IMR-90 (cell line): ENCODE measurements around the gene COTL1.
"Not testable (repeated sequence)": the region's sequence is repeated elsewhere in the genome, so short reads cannot be mapped to it uniquely, and the experiment has no call there.

Experiments
- CTCF ChIP-seq: conservative IDR thresholded peaks from 2 replicates; pipeline ENCODE4 v1.5.1; 2012; ENCODE audit warnings: mild to moderate bottlenecking, low read depth, low read length, improper control_type of control experiment
- FOS ChIP-seq: fragments of 150-350 bp; IDR thresholded peaks from 2 replicates; pipeline ENCODE4 v1.6.1; 2016; ENCODE audit warnings: low read depth, low read length
- RCOR1 ChIP-seq: IDR thresholded peaks from 2 replicates; pipeline ENCODE4 v1.6.1; 2012; ENCODE audit warnings: mild to moderate bottlenecking, low read length, improper control_type of control experiment; ENCODE audit not compliant: insufficient replicate concordance
- TF ChIP-seq, protein P1 (sequence below): fragments of 150-350 bp; IDR thresholded peaks from 2 replicates; pipeline ENCODE4 v1.6.1; 2017; ENCODE audit warnings: mild to moderate bottlenecking, antibody characterized with exemption, low read length, low read depth

- not testable (repeated sequence) for TF ChIP-seq CTCF, FOS, RCOR1
- TF ChIP-seq, protein P1, sequence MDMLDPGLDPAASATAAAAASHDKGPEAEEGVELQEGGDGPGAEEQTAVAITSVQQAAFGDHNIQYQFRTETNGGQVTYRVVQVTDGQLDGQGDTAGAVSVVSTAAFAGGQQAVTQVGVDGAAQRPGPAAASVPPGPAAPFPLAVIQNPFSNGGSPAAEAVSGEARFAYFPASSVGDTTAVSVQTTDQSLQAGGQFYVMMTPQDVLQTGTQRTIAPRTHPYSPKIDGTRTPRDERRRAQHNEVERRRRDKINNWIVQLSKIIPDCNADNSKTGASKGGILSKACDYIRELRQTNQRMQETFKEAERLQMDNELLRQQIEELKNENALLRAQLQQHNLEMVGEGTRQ, result not testable (repeated sequence)
Measured at GRCh38 chr16:84524941-84525581, 92.8 kb downstream of the COTL1 start.
